IMR-90 (cell line): ENCODE results near the gene KCNAB1. TPM values are rescaled to one million over a fixed set of nuclear protein-coding genes. Genes with fewer than 3 reads are reported as not detected.

Experiments
- ATAC-seq: fragments of 200-7000 bp; cut with Tn5 transposase; 2 replicates; pipeline ENCODE4 v1.9.1; 2020; ENCODE audit warnings: low read depth, mild to moderate bottlenecking, moderate library complexity
- BruUV-seq: library from RNA; stranded (reverse); fragments of 400-500 nt; replicated peaks from 2 replicates; lab custom pipeline; 2021; lab: Mats Ljungman, UMichigan
- CTCF ChIA-PET: fragments of 300-600 bp; formaldehyde crosslinking; extraction: SDS; loops from one replicate; lab custom pipeline; 2021; ENCODE audit warnings: antibody characterized with exemption; lab: Yijun Ruan, JAX
- POLR2A ChIA-PET: fragments of 300-600 bp; sonication (Branson Sonifier 250); formaldehyde crosslinking; loops from one replicate; lab custom pipeline; 2022; ENCODE audit warnings: antibody characterized with exemption; ENCODE audit not compliant: unreplicated experiment; lab: Charles Lee
- DNase-seq: peaks from one replicate; pipeline ENCODE4 v3.0.0; 2013
- H2AFZ ChIP-seq: replicated peaks from 2 replicates; pipeline ENCODE3; 2013; ENCODE audit warnings: low read length, mild to moderate bottlenecking; ENCODE audit not compliant: poor library complexity
- H2AK5ac ChIP-seq: 2 replicates; pipeline ENCODE4 v1.6.1; 2013; ENCODE audit warnings: low read depth, low read length, inconsistent platforms
- H2AK9ac ChIP-seq: replicated peaks from 2 replicates; pipeline ENCODE3; 2013; ENCODE audit warnings: mild to moderate bottlenecking, low read depth, low read length, moderate library complexity; ENCODE audit not compliant: poor library complexity
- H2BK120ac ChIP-seq: 2 replicates; pipeline ENCODE4 v1.6.1; 2013; ENCODE audit warnings: low read depth, low read length, inconsistent platforms
- H2BK15ac ChIP-seq: 3 replicates; pipeline ENCODE4 v1.6.1; 2013; ENCODE audit warnings: low read depth, low read length, inconsistent platforms
- H2BK20ac ChIP-seq: 2 replicates; pipeline ENCODE4 v1.6.1; 2013; ENCODE audit warnings: low read depth, mild to moderate bottlenecking, inconsistent platforms, low read length, moderate library complexity
- H2BK5ac ChIP-seq: 2 replicates; pipeline ENCODE4 v1.6.1; 2013; ENCODE audit warnings: mild to moderate bottlenecking, low read depth, low read length, inconsistent platforms; ENCODE audit not compliant: poor library complexity, severe bottlenecking
- H3K14ac ChIP-seq: replicated peaks from 2 replicates; pipeline ENCODE4 v1.6.1; 2013; ENCODE audit warnings: low read depth, low read length, inconsistent platforms
- H3K18ac ChIP-seq: 2 replicates; pipeline ENCODE4 v1.6.1; 2013; ENCODE audit warnings: low read depth, low read length, control low read depth
- H3K23ac ChIP-seq: 2 replicates; pipeline ENCODE4 v1.6.1; 2013; ENCODE audit warnings: low read depth, low read length, inconsistent platforms
- H3K27ac ChIP-seq: 2 replicates; pipeline ENCODE4 v1.5.1; 2013; ENCODE audit warnings: mild to moderate bottlenecking, control low read depth, low read length; ENCODE audit not compliant: insufficient read depth
- H3K27me3 ChIP-seq: 2 replicates; pipeline ENCODE4 v1.6.1; 2013; ENCODE audit warnings: low read length; ENCODE audit not compliant: control insufficient read depth, insufficient read depth
- H3K36me3 ChIP-seq: 2 replicates; pipeline ENCODE4 v1.6.1; 2013; ENCODE audit warnings: low read length, mixed read lengths; ENCODE audit not compliant: control insufficient read depth, insufficient read depth
- H3K4ac ChIP-seq: 2 replicates; pipeline ENCODE4 v1.6.1; 2013; ENCODE audit warnings: low read depth, low read length, inconsistent platforms
- H3K4me1 ChIP-seq: 2 replicates; pipeline ENCODE4 v1.6.1; 2013; ENCODE audit warnings: low read length, mixed read lengths; ENCODE audit not compliant: control insufficient read depth, insufficient read depth
- H3K4me2 ChIP-seq: 2 replicates; pipeline ENCODE4 v1.6.1; 2013; ENCODE audit warnings: low read depth, mild to moderate bottlenecking, control low read depth, low read length, moderate library complexity
- H3K4me3 ChIP-seq: 2 replicates; pipeline ENCODE4 v1.5.1; 2013; ENCODE audit warnings: low read depth, mild to moderate bottlenecking, control low read depth, low read length, moderate library complexity; ENCODE audit not compliant: insufficient read depth
- H3K56ac ChIP-seq: 2 replicates; pipeline ENCODE4 v1.6.1; 2013; ENCODE audit warnings: low read length, inconsistent platforms; ENCODE audit not compliant: insufficient read depth; ENCODE audit errors: extremely low read depth
- H3K79me1 ChIP-seq, 2 experiments: 2 replicates each; pipeline ENCODE4 v1.6.1; 2013; ENCODE audit warnings: low read length in 2 of 2, inconsistent platforms in 1 of 2, low read depth in 1 of 2
- H3K9ac ChIP-seq: 2 replicates; pipeline ENCODE4 v1.6.1; 2013; ENCODE audit warnings: low read depth, low read length, control low read depth
- H3K9me1 ChIP-seq: 2 replicates; pipeline ENCODE4 v1.6.1; 2013; ENCODE audit warnings: low read length, inconsistent platforms; ENCODE audit not compliant: insufficient read depth
- H3K9me3 ChIP-seq: 2 replicates; pipeline ENCODE4 v1.6.1; 2013; ENCODE audit warnings: low read length; ENCODE audit not compliant: control insufficient read depth, insufficient read depth
- H4K20me1 ChIP-seq: 2 replicates; pipeline ENCODE4 v1.6.1; 2013; ENCODE audit warnings: low read length, inconsistent platforms; ENCODE audit not compliant: insufficient read depth
- H4K5ac ChIP-seq: 2 replicates; pipeline ENCODE4 v1.6.1; 2013; ENCODE audit warnings: mild to moderate bottlenecking, low read depth, low read length, control low read depth
- H4K8ac ChIP-seq, 2 experiments: 2 replicates each; pipeline ENCODE4 v1.6.1; 2013; ENCODE audit warnings: low read depth in 2 of 2, low read length in 2 of 2, control low read depth in 1 of 2, inconsistent platforms in 1 of 2
- H4K91ac ChIP-seq: 2 replicates; pipeline ENCODE4 v1.6.1; 2013; ENCODE audit warnings: low read depth, low read length, inconsistent platforms; ENCODE audit not compliant: insufficient read depth
- BHLHE40 ChIP-seq: fragments of 150-350 bp; IDR thresholded peaks from 2 replicates; pipeline ENCODE4 v1.6.1; 2016; ENCODE audit warnings: mild to moderate bottlenecking, low read depth, low read length
- CEBPB ChIP-seq: IDR thresholded peaks from 2 replicates; pipeline ENCODE4 v1.6.1; 2012; ENCODE audit warnings: low read depth, low read length, improper control_type of control experiment
- CHD1 ChIP-seq: IDR thresholded peaks from 2 replicates; pipeline ENCODE4 v1.6.1; 2012; ENCODE audit warnings: low read depth, low read length, improper control_type of control experiment
- FOS ChIP-seq: fragments of 150-350 bp; IDR thresholded peaks from 2 replicates; pipeline ENCODE4 v1.6.1; 2016; ENCODE audit warnings: low read depth, low read length
- MAFK ChIP-seq: IDR thresholded peaks from 2 replicates; pipeline ENCODE4 v1.6.1; 2012; ENCODE audit warnings: low read depth, low read length, improper control_type of control experiment
- MAZ ChIP-seq: IDR thresholded peaks from 2 replicates; pipeline ENCODE4 v1.6.1; 2012; ENCODE audit warnings: low read depth, mild to moderate bottlenecking, low read length, improper control_type of control experiment, moderate library complexity, borderline replicate concordance
- MXI1 ChIP-seq: IDR thresholded peaks from 2 replicates; pipeline ENCODE4 v1.6.1; 2012; ENCODE audit warnings: low read depth, mild to moderate bottlenecking, low read length, moderate library complexity, borderline replicate concordance
- NFE2L2 ChIP-seq: fragments of 150-350 bp; IDR thresholded peaks from 2 replicates; pipeline ENCODE4 v1.6.1; 2016; ENCODE audit warnings: low read depth, mild to moderate bottlenecking, low read length
- POLR2A ChIP-seq: IDR thresholded peaks from 2 replicates; pipeline ENCODE4 v1.6.1; 2012; ENCODE audit warnings: mild to moderate bottlenecking, low read depth, low read length
- RAD21 ChIP-seq: IDR thresholded peaks from 2 replicates; pipeline ENCODE4 v1.6.1; 2012; ENCODE audit warnings: low read length, improper control_type of control experiment
- RCOR1 ChIP-seq: IDR thresholded peaks from 2 replicates; pipeline ENCODE4 v1.6.1; 2012; ENCODE audit warnings: mild to moderate bottlenecking, low read length, improper control_type of control experiment; ENCODE audit not compliant: insufficient replicate concordance
- RFX5 ChIP-seq: IDR thresholded peaks from 2 replicates; pipeline ENCODE4 v1.8.0; 2012; ENCODE audit warnings: low read depth, mild to moderate bottlenecking, low read length, moderate library complexity
- SMC3 ChIP-seq: fragments of 150-350 bp; IDR thresholded peaks from 2 replicates; pipeline ENCODE4 v1.6.1; 2016; ENCODE audit warnings: low read depth, mild to moderate bottlenecking, antibody characterized with exemption, low read length, moderate library complexity
- WGBS, 2 experiments: methylation state at CpG; one replicate each; pipeline versions ENCODE4 v1.1.5 to v1.1.7; 2013; ENCODE audit warnings: missing lambda C conversion rate in 2 of 2; ENCODE audit not compliant: insufficient read length in 1 of 2; ENCODE audit errors: extremely low coverage in 2 of 2; 5-methylcytosine and 5-hydroxymethylcytosine counted together
- dilution Hi-C: fragments of 300-500 bp; cut with HindIII; formaldehyde crosslinking; loops from one replicate; pipeline ENCODE4 v1.14.3; 2018; ENCODE audit warnings: low sequenced_read_pairs; ENCODE audit not compliant: unreplicated experiment
- in situ Hi-C: fragments of 300-500 bp; cut with MboI; formaldehyde crosslinking; loops from 3 replicates; pipeline ENCODE4 v1.14.3; 2019; ENCODE audit warnings: low sequenced_read_pairs, inconsistent platforms, mixed read lengths
- intact Hi-C: fragments of 100-400 bp; cut with micrococcal nuclease; formaldehyde crosslinking; loops from 2 replicates; pipeline ENCODE4 v1.10.0; 2022
- polyA plus RNA-seq, 3 experiments: library from polyadenylated mRNA; depleted of rRNA; stranded (reverse); fragments of >200 nt; gene quantifications; 2 replicates each; pipeline ENCODE4 v1.2.3, GENCODE V29; 2012; ENCODE audit warnings: low replicate concordance in 1 of 3
- total RNA-seq: library from RNA; depleted of rRNA; stranded (reverse); fragments of >200 nt; gene quantifications from 2 replicates; pipeline ENCODE4 v1.2.3, GENCODE V29; 2012
- TF ChIP-seq, protein P1 (sequence below): conservative IDR thresholded peaks from 2 replicates; pipeline ENCODE4 v1.5.1; 2012; ENCODE audit warnings: mild to moderate bottlenecking, low read depth, low read length, improper control_type of control experiment
- TF ChIP-seq, protein P2 (sequence below): fragments of 150-350 bp; IDR thresholded peaks from 2 replicates; pipeline ENCODE4 v1.6.1; 2017; ENCODE audit warnings: mild to moderate bottlenecking, antibody characterized with exemption, low read length, low read depth
- TF ChIP-seq, protein P3 (sequence below): fragments of 150-350 bp; IDR thresholded peaks from 2 replicates; pipeline ENCODE4 v1.6.1; 2016; ENCODE audit warnings: low read depth, mild to moderate bottlenecking, low read length, moderate library complexity, borderline replicate concordance

KCNAB1 gene
- total and polyA plus RNA-seq, 2 of the 4 experiments (the other 2 are of a cell fraction), result under 0.01 to 0.07 TPM

DNA sequence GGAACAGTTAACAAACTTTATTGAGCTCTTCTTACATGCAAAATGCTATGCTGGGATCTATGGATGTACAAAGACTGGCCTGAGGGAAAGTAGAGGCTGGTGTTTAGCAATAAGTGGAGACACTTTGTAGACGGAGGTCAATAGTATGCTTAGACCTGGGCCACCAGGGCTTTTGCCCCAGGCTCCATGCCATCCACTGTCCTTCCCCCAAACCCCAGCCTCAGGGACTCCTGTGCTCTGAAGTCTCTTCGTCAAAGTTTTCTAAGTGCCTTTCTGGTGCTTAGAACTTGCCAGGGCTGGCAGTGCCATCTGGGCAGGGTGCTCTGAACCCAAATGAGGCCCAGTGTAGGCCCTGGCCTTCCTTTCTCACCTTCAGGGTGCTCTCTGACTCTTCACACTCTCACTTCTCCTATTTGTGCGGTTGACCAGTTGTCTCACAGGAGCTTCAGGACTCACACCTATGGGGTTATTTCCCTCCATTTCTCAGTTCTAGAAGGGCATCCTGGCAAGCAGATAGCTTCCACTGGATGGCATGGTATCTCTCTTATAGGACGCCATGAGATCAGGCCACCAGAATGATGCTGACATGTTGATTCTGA is 21.8 kb upstream of the KCNAB1 start:
- no peaks in the 10 kb centered on the region; the same call in 1 of the 2 replicates for H3K27me3 ChIP-seq
- H3K56ac ChIP-seq, result no peak overlapping the region
- no peaks in the 10 kb centered on the region for H3K9me1 ChIP-seq
- H2BK120ac ChIP-seq, result no peak overlapping the region
- H3K4me2 ChIP-seq, result no peak overlapping the region
- no peak overlapping the region for H2AK5ac ChIP-seq
- no peak overlapping the region for H4K5ac ChIP-seq
- no peak overlapping the region for H3K4me3 ChIP-seq
- H2BK5ac ChIP-seq, result no peak overlapping the region
- no peak overlapping the region for H2AFZ ChIP-seq
- dilution Hi-C loops, result no loop called here
- no peak overlapping the region for H4K91ac ChIP-seq
- H3K4ac ChIP-seq, result no peak overlapping the region
- DNase-seq, result no peak
- no peaks in the 10 kb centered on the region for H3K79me1 ChIP-seq
- H3K14ac ChIP-seq, result no peak overlapping the region
- intact Hi-C loops, result no loop called here
- no TSS peak for BruUV-seq
- no peak overlapping the region for H4K8ac ChIP-seq
- in situ Hi-C loops, result no loop called here
- ChIA-PET CTCF (no interaction called here), POLR2A (no interaction called here)
- H4K20me1 ChIP-seq, result no peaks in the 10 kb centered on the region
- no peak overlapping the region for H3K27ac ChIP-seq
- H2BK15ac ChIP-seq, result no peak overlapping the region
- H2BK20ac ChIP-seq, result no peak overlapping the region
- no peak overlapping the region for H3K9ac ChIP-seq
- H3K36me3 ChIP-seq, result no peaks in the 10 kb centered on the region
- no peaks in the 10 kb centered on the region for H3K9me3 ChIP-seq
- no peak overlapping the region for H3K23ac ChIP-seq
- no peak for TF ChIP-seq MAZ
- no peak for TF ChIP-seq RFX5
- TF ChIP-seq, protein P1, sequence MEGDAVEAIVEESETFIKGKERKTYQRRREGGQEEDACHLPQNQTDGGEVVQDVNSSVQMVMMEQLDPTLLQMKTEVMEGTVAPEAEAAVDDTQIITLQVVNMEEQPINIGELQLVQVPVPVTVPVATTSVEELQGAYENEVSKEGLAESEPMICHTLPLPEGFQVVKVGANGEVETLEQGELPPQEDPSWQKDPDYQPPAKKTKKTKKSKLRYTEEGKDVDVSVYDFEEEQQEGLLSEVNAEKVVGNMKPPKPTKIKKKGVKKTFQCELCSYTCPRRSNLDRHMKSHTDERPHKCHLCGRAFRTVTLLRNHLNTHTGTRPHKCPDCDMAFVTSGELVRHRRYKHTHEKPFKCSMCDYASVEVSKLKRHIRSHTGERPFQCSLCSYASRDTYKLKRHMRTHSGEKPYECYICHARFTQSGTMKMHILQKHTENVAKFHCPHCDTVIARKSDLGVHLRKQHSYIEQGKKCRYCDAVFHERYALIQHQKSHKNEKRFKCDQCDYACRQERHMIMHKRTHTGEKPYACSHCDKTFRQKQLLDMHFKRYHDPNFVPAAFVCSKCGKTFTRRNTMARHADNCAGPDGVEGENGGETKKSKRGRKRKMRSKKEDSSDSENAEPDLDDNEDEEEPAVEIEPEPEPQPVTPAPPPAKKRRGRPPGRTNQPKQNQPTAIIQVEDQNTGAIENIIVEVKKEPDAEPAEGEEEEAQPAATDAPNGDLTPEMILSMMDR, result no peak
- no peak for TF ChIP-seq SMC3
- TF ChIP-seq MXI1, result no peak
- no peak for TF ChIP-seq MAFK
- TF ChIP-seq, protein P2, sequence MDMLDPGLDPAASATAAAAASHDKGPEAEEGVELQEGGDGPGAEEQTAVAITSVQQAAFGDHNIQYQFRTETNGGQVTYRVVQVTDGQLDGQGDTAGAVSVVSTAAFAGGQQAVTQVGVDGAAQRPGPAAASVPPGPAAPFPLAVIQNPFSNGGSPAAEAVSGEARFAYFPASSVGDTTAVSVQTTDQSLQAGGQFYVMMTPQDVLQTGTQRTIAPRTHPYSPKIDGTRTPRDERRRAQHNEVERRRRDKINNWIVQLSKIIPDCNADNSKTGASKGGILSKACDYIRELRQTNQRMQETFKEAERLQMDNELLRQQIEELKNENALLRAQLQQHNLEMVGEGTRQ, result no peak
- TF ChIP-seq, protein P3, sequence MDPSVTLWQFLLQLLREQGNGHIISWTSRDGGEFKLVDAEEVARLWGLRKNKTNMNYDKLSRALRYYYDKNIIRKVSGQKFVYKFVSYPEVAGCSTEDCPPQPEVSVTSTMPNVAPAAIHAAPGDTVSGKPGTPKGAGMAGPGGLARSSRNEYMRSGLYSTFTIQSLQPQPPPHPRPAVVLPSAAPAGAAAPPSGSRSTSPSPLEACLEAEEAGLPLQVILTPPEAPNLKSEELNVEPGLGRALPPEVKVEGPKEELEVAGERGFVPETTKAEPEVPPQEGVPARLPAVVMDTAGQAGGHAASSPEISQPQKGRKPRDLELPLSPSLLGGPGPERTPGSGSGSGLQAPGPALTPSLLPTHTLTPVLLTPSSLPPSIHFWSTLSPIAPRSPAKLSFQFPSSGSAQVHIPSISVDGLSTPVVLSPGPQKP, result no peak
- no peak for TF ChIP-seq NFE2L2
- no peak for TF ChIP-seq CHD1
- no peak for TF ChIP-seq POLR2A
- no peak for TF ChIP-seq FOS
- no peak for TF ChIP-seq RCOR1
- TF ChIP-seq CEBPB, result no peak
- TF ChIP-seq RAD21, result no peak
- TF ChIP-seq BHLHE40, result no peak
- H3K18ac ChIP-seq, result no peak overlapping the region
- WGBS, 2 experiments, result 63% methylated on average over 4 of the region's 4 CpGs; no CpG with 5 or more reads in 1 of the 2 experiments
- no peak overlapping the region for H2AK9ac ChIP-seq
- no peaks in the 10 kb centered on the region for H3K4me1 ChIP-seq
- ATAC-seq, result no peak
